Measurements from ENCODE around the gene ATP2B3.

The ATP2B3 gene

GRCh38 chrX:153517423-153517822, at the start of gene ATP2B3:
Gene ATP2B3 (plus strand): TSS chrX:153517642. CDS start chrX:153536248, 18,606 bp downstream.
- no peak for DNase-seq
- H3K4me3 ChIP-seq (ENCODE audit: low read length): no peak within 1 kb of the TSS
- no peak within 1 kb of the TSS for H3K4me2 ChIP-seq (ENCODE audit: low read depth, low read length)
- no peaks in the 10 kb centered on the region for H3K9me3 ChIP-seq (replicated peaks; ENCODE audit: insufficient read depth, low read length)
- H3K36me3 ChIP-seq (replicated peaks; ENCODE audit: insufficient read depth, low read length): no peaks in the 10 kb centered on the region
- H3K27ac ChIP-seq (ENCODE audit: low read length): no peak within 1 kb of the TSS
- H3F3A ChIP-seq (ENCODE audit: insufficient read depth, low read length): no peaks in the 10 kb centered on the region
- no peaks in the 10 kb centered on the region for H3K79me2 ChIP-seq (ENCODE audit: low read length)
- H3K9ac ChIP-seq (ENCODE audit: low read length): no peak within 1 kb of the TSS
- H2AFZ ChIP-seq (ENCODE audit: low read length): no peak within 1 kb of the TSS
- TF ChIP-seq EZH2 (optimal IDR thresholded peaks at IDR 0.05; ENCODE audit: low read depth, low read length) (no peak), EZH2phosphoT487 (IDR thresholded peaks at IDR 0.05; ENCODE audit: low read length) (no peak)
- TF ChIP-seq, protein P1, sequence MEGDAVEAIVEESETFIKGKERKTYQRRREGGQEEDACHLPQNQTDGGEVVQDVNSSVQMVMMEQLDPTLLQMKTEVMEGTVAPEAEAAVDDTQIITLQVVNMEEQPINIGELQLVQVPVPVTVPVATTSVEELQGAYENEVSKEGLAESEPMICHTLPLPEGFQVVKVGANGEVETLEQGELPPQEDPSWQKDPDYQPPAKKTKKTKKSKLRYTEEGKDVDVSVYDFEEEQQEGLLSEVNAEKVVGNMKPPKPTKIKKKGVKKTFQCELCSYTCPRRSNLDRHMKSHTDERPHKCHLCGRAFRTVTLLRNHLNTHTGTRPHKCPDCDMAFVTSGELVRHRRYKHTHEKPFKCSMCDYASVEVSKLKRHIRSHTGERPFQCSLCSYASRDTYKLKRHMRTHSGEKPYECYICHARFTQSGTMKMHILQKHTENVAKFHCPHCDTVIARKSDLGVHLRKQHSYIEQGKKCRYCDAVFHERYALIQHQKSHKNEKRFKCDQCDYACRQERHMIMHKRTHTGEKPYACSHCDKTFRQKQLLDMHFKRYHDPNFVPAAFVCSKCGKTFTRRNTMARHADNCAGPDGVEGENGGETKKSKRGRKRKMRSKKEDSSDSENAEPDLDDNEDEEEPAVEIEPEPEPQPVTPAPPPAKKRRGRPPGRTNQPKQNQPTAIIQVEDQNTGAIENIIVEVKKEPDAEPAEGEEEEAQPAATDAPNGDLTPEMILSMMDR (IDR thresholded peaks at IDR 0.05; ENCODE audit: low read length): no peak
- H4K20me1 ChIP-seq (ENCODE audit: insufficient read depth, low read length): no peaks in the 10 kb centered on the region
- no peaks in the 10 kb centered on the region for H3K9me2 ChIP-seq (replicated peaks; ENCODE audit: insufficient read depth, low read length)
- peaks cover 26% of the 10 kb centered on the region for H3K27me3 ChIP-seq (replicated peaks; ENCODE audit: insufficient read depth, low read length)
- no peaks in the 10 kb centered on the region for H3K4me1 ChIP-seq (ENCODE audit: low read length)

- H3K9me3 ChIP-seq (replicated peaks; ENCODE audit: insufficient read depth, low read length): no peaks in the 10 kb centered on the region
- H3K79me2 ChIP-seq (ENCODE audit: low read length): peaks cover 8% of the 10 kb centered on the region
- no peak for TF ChIP-seq EZH2phosphoT487 (IDR thresholded peaks at IDR 0.05; ENCODE audit: low read length)
- no peak for TF ChIP-seq EZH2 (optimal IDR thresholded peaks at IDR 0.05; ENCODE audit: low read depth, low read length)
- TF ChIP-seq, protein P1 (IDR thresholded peaks at IDR 0.05; ENCODE audit: low read length): no peak
- H3F3A ChIP-seq (ENCODE audit: insufficient read depth, low read length): no peaks in the 10 kb centered on the region
- H4K20me1 ChIP-seq (ENCODE audit: insufficient read depth, low read length): no peaks in the 10 kb centered on the region
- no peaks in the 10 kb centered on the region for H3K4me1 ChIP-seq (ENCODE audit: low read length)
- H3K27ac ChIP-seq (ENCODE audit: low read length): no peak overlapping the region
- no peaks in the 10 kb centered on the region; the same call in 1 of the 2 replicates for H3K36me3 ChIP-seq (replicated peaks; ENCODE audit: insufficient read depth, low read length)
- no peaks in the 10 kb centered on the region for H3K27me3 ChIP-seq (replicated peaks; ENCODE audit: insufficient read depth, low read length)
- H2AFZ ChIP-seq (ENCODE audit: low read length): no peak overlapping the region
- H3K9me2 ChIP-seq (replicated peaks; ENCODE audit: insufficient read depth, low read length): no peaks in the 10 kb centered on the region
- no peak overlapping the region for H3K4me2 ChIP-seq (ENCODE audit: low read depth, low read length)
- no peak overlapping the region for H3K9ac ChIP-seq (ENCODE audit: low read length)
- no peak for DNase-seq
- H3K4me3 ChIP-seq (ENCODE audit: low read length): no peak overlapping the region
Observed at GRCh38 chrX:153468008-153468580, 49.3 kb upstream of the ATP2B3 start.

DNA sequence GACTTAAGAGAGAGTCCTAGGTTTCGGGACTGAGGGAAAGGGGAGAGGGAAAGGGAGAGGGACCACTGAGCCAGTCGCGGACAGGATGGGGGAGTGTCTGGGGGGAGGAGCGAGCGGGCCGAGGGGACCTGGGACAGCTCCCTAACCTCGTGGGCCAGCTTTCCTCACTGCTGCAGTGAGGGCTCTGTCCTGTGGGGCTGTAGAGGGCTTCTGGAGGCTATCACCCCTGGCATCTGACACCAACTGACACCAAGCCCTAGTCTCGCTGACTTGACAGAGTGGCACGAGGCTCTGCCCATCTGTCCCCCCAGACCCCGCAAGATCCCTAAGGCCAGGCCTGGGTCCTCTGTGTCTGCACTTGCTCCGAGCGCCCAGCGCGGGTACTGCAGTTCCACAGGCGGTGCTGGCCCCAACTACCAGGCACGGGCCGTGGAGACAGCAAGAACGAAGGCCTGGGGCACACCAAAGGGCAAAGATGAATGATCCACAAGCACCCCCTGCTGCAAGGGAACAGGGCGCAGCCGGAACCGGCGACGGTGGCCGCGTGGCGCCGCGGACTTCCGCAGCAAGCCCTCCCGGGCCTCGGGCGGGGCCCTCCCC, 47.5 kb upstream of the ATP2B3 start:
- Histone ChIP-seq H3K4me2 (ENCODE audit: low read depth, low read length) (peak overlapping the region; percentile 76), H3F3A (ENCODE audit: insufficient read depth, low read length) (no peaks in the 10 kb centered on the region), H4K20me1 (ENCODE audit: insufficient read depth, low read length) (no peaks in the 10 kb centered on the region), H3K9ac (ENCODE audit: low read length) (peak overlapping the region; percentile 72), H3K4me3 (ENCODE audit: low read length) (peak overlapping the region; percentile 74), H2AFZ (ENCODE audit: low read length) (peak overlapping the region; percentile 83), H3K4me1 (ENCODE audit: low read length) (no peaks in the 10 kb centered on the region), H3K79me2 (ENCODE audit: low read length) (peaks cover 8% of the 10 kb centered on the region), H3K27me3 (replicated peaks; ENCODE audit: insufficient read depth, low read length) (peaks cover under 1% of the 10 kb centered on the region; the same call in 1 of the 2 replicates), H3K9me3 (replicated peaks; ENCODE audit: insufficient read depth, low read length) (no peaks in the 10 kb centered on the region), H3K27ac (ENCODE audit: low read length) (peak overlapping the region; percentile 27; the same call in 1 of the 2 replicates), H3K36me3 (replicated peaks; ENCODE audit: insufficient read depth, low read length) (no peaks in the 10 kb centered on the region), H3K9me2 (replicated peaks; ENCODE audit: insufficient read depth, low read length) (no peaks in the 10 kb centered on the region)
- DNase-seq: peak; percentile 29
- TF ChIP-seq EZH2phosphoT487 (IDR thresholded peaks at IDR 0.05; ENCODE audit: low read length) (no peak), EZH2 (optimal IDR thresholded peaks at IDR 0.05; ENCODE audit: low read depth, low read length) (no peak)
- TF ChIP-seq, protein P1 (IDR thresholded peaks at IDR 0.05; ENCODE audit: low read length): peak; percentile 18; the same call in 1 of the 2 replicates
